ENCODE measurements around the gene MTUS2.

DNA sequence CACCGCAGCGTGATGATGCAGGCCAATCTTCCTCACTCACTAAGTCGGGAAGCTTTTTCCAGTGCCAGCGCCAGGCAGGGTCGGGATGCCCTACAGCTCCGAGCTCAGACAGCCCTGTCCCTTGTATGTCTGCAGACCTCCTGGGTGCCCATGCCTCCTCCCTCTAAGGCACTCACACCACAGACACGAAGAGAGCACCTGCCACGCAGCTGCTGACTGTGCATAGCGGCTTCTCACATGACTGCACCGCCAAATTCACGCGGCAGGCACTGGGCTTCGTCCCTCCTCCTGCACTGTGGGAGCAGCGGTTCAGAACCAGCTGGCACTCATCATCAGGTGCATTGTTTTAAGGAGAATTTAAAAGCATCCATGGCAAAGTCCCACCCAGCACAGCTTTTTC lies 687.2 kb downstream of the MTUS2 start:
- TF ChIP-seq GABPA (IDR thresholded peaks at IDR 0.05 in 1 of 2, conservative IDR thresholded peaks at IDR 0.05 in 1 of 2) (no peak), JUND (IDR thresholded peaks at IDR 0.05) (no peak), SP1 (IDR thresholded peaks at IDR 0.05) (no peak), TAF1 (conservative IDR thresholded peaks at IDR 0.05) (no peak), NR2F2 (IDR thresholded peaks at IDR 0.05) (no peak), YY1 (IDR thresholded peaks at IDR 0.05) (no peak), RAD21 (IDR thresholded peaks at IDR 0.05) (no peak)
- TF ChIP-seq, protein P1, sequence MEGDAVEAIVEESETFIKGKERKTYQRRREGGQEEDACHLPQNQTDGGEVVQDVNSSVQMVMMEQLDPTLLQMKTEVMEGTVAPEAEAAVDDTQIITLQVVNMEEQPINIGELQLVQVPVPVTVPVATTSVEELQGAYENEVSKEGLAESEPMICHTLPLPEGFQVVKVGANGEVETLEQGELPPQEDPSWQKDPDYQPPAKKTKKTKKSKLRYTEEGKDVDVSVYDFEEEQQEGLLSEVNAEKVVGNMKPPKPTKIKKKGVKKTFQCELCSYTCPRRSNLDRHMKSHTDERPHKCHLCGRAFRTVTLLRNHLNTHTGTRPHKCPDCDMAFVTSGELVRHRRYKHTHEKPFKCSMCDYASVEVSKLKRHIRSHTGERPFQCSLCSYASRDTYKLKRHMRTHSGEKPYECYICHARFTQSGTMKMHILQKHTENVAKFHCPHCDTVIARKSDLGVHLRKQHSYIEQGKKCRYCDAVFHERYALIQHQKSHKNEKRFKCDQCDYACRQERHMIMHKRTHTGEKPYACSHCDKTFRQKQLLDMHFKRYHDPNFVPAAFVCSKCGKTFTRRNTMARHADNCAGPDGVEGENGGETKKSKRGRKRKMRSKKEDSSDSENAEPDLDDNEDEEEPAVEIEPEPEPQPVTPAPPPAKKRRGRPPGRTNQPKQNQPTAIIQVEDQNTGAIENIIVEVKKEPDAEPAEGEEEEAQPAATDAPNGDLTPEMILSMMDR (IDR thresholded peaks at IDR 0.05; ENCODE audit: low read depth, low read length, missing input control) = no peak
- TF ChIP-seq, protein P2, sequence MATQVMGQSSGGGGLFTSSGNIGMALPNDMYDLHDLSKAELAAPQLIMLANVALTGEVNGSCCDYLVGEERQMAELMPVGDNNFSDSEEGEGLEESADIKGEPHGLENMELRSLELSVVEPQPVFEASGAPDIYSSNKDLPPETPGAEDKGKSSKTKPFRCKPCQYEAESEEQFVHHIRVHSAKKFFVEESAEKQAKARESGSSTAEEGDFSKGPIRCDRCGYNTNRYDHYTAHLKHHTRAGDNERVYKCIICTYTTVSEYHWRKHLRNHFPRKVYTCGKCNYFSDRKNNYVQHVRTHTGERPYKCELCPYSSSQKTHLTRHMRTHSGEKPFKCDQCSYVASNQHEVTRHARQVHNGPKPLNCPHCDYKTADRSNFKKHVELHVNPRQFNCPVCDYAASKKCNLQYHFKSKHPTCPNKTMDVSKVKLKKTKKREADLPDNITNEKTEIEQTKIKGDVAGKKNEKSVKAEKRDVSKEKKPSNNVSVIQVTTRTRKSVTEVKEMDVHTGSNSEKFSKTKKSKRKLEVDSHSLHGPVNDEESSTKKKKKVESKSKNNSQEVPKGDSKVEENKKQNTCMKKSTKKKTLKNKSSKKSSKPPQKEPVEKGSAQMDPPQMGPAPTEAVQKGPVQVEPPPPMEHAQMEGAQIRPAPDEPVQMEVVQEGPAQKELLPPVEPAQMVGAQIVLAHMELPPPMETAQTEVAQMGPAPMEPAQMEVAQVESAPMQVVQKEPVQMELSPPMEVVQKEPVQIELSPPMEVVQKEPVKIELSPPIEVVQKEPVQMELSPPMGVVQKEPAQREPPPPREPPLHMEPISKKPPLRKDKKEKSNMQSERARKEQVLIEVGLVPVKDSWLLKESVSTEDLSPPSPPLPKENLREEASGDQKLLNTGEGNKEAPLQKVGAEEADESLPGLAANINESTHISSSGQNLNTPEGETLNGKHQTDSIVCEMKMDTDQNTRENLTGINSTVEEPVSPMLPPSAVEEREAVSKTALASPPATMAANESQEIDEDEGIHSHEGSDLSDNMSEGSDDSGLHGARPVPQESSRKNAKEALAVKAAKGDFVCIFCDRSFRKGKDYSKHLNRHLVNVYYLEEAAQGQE (IDR thresholded peaks at IDR 0.05) = no peak
- TF ChIP-seq, protein P3, sequence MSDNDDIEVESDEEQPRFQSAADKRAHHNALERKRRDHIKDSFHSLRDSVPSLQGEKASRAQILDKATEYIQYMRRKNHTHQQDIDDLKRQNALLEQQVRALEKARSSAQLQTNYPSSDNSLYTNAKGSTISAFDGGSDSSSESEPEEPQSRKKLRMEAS (IDR thresholded peaks at IDR 0.05) = no peak
- TF ChIP-seq, protein P4, sequence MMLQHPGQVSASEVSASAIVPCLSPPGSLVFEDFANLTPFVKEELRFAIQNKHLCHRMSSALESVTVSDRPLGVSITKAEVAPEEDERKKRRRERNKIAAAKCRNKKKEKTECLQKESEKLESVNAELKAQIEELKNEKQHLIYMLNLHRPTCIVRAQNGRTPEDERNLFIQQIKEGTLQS (IDR thresholded peaks at IDR 0.05) = no peak
- TF ChIP-seq, protein P5, sequence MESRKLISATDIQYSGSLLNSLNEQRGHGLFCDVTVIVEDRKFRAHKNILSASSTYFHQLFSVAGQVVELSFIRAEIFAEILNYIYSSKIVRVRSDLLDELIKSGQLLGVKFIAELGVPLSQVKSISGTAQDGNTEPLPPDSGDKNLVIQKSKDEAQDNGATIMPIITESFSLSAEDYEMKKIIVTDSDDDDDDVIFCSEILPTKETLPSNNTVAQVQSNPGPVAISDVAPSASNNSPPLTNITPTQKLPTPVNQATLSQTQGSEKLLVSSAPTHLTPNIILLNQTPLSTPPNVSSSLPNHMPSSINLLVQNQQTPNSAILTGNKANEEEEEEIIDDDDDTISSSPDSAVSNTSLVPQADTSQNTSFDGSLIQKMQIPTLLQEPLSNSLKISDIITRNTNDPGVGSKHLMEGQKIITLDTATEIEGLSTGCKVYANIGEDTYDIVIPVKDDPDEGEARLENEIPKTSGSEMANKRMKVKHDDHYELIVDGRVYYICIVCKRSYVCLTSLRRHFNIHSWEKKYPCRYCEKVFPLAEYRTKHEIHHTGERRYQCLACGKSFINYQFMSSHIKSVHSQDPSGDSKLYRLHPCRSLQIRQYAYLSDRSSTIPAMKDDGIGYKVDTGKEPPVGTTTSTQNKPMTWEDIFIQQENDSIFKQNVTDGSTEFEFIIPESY (IDR thresholded peaks at IDR 0.05) = no peak
